GM12878 (cell line): ENCODE measurements around the gene TPRN. TPM values are rescaled to one million over a fixed set of nuclear protein-coding genes. Genes with fewer than 3 reads are reported as not detected.

ENCODE experiments used
- ATAC-seq: fragments of 200-7000 bp; cut with Tn5 transposase; 3 replicates; pipeline ENCODE4 v1.9.1; 2020; ENCODE audit warnings: mild to moderate bottlenecking, moderate library complexity
- BruUV-seq: library from RNA; stranded (reverse); fragments of 400-500 nt; replicated peaks from 2 replicates; lab custom pipeline; 2021; lab: Mats Ljungman, UMichigan
- CTCF ChIA-PET: fragments of 300-600 bp; sonication (Branson Sonifier 250); formaldehyde crosslinking; extraction: SDS; loops from one replicate; lab custom pipeline; 2021; ENCODE audit warnings: inconsistent platforms; lab: Yijun Ruan, JAX
- POLR2A ChIA-PET: fragments of 350-600 bp; formaldehyde crosslinking; extraction: SDS; loops from one replicate; lab custom pipeline; 2021; ENCODE audit warnings: inconsistent platforms; lab: Charles Lee
- RAD21 ChIA-PET: fragments of 300-600 bp; sonication (Branson Sonifier 250); formaldehyde crosslinking; loops from one replicate; lab custom pipeline; 2023; ENCODE audit warnings: antibody characterized with exemption; ENCODE audit not compliant: unreplicated experiment; lab: Charles Lee
- SMC1A ChIA-PET: fragments of 300-600 bp; sonication (Branson Sonifier 250); formaldehyde crosslinking; loops from one replicate; lab custom pipeline; 2023; ENCODE audit not compliant: unreplicated experiment, uncharacterized antibody; lab: Charles Lee
- DNase-seq: peaks from one replicate; pipeline ENCODE4 v3.0.0-alpha.2; 2011; ENCODE audit warnings: low read depth, low spot score
- FAIRE-seq: peaks from 3 replicates; lab custom pipeline; 2011; peaks lifted over from hg19 to GRCh38; lab: Jason Lieb, UNC
- H2AFZ ChIP-seq: 2 replicates; pipeline ENCODE4 v1.6.0; 2011; ENCODE audit warnings: low read depth, low read length, control low read depth; ENCODE audit not compliant: control insufficient read depth
- H3K27ac ChIP-seq: 2 replicates; pipeline ENCODE4 v1.5.1; 2011; ENCODE audit warnings: control low read depth; ENCODE audit not compliant: control insufficient read depth, insufficient read depth
- H3K27me3 ChIP-seq, 2 experiments: replicated peaks in 1 of 2; 2 replicates each; pipeline versions ENCODE4 v1.6.0 to v1.6.1; 2011; ENCODE audit warnings: low read length in 1 of 2; ENCODE audit not compliant: control insufficient read depth in 2 of 2, insufficient read depth in 2 of 2
- H3K36me3 ChIP-seq, 2 experiments: 2 replicates each; pipeline ENCODE4 v1.5.1; 2011; ENCODE audit warnings: low read length in 1 of 2; ENCODE audit not compliant: control insufficient read depth in 2 of 2, insufficient read depth in 2 of 2
- H3K4me1 ChIP-seq: 2 replicates; pipeline ENCODE4 v1.6.1; 2011; ENCODE audit warnings: mild to moderate bottlenecking, low read length, moderate library complexity, mixed read lengths; ENCODE audit not compliant: control insufficient read depth, insufficient read depth
- H3K4me2 ChIP-seq: 2 replicates; pipeline ENCODE4 v1.6.0; 2011; ENCODE audit warnings: control low read depth; ENCODE audit not compliant: control insufficient read depth, insufficient read depth
- H3K4me3 ChIP-seq: fragments of 200-600 bp; sonication (generic); 2 replicates; pipeline ENCODE4 v1.5.1; 2016
- H3K79me2 ChIP-seq: 2 replicates; pipeline ENCODE4 v1.6.0; 2011; ENCODE audit warnings: low read length; ENCODE audit not compliant: control insufficient read depth, insufficient read depth
- H3K9ac ChIP-seq: 2 replicates; pipeline ENCODE4 v1.8.0; 2011; ENCODE audit warnings: low read length, control low read depth, mixed read lengths; ENCODE audit not compliant: control insufficient read depth, insufficient read depth
- H3K9me3 ChIP-seq: replicated peaks from 3 replicates; pipeline ENCODE4 v1.5.1; 2011; ENCODE audit warnings: mild to moderate bottlenecking, low read length; ENCODE audit not compliant: control insufficient read depth, insufficient read depth
- H4K20me1 ChIP-seq: 2 replicates; pipeline ENCODE4 v1.6.0; 2011; ENCODE audit not compliant: control insufficient read depth, insufficient read depth
- CEBPB ChIP-seq, 2 experiments: fragments of 150-350 bp in 1 of 2; IDR thresholded peaks; 2 replicates each; pipeline ENCODE4 v1.6.1; 2012 to 2014; ENCODE audit warnings: low read depth in 2 of 2, low read length in 2 of 2, borderline replicate concordance in 1 of 2, inconsistent platforms in 1 of 2
- CREM ChIP-seq: IDR thresholded peaks from 2 replicates; pipeline ENCODE4 v1.6.1; 2014; ENCODE audit warnings: antibody characterized with exemption, low read depth
- HDAC2 ChIP-seq: fragments of 200-600 bp; sonication (generic); IDR thresholded peaks from 2 replicates; pipeline ENCODE4 v1.6.1; 2017
- LARP7 ChIP-seq: fragments of 450-650 bp; IDR thresholded peaks from 2 replicates; pipeline ENCODE4 v1.6.1; 2017; ENCODE audit warnings: mild to moderate bottlenecking
- MAX ChIP-seq: IDR thresholded peaks from 2 replicates; pipeline ENCODE4 v1.6.1; 2012; ENCODE audit warnings: low read depth, low read length, improper control_type of control experiment
- NR2C2 ChIP-seq: IDR thresholded peaks from 2 replicates; pipeline ENCODE4 v1.6.1; 2011; ENCODE audit warnings: borderline replicate concordance, low read depth; ENCODE audit not compliant: control insufficient read depth, insufficient read length
- POU2F2 ChIP-seq: IDR thresholded peaks from 3 replicates; pipeline ENCODE4 v1.6.1; 2011; ENCODE audit warnings: low read depth, mild to moderate bottlenecking, low read length, borderline replicate concordance
- RCOR1 ChIP-seq: conservative IDR thresholded peaks from 2 replicates; pipeline ENCODE4 v1.6.1; 2012; ENCODE audit warnings: low read depth, low read length, improper control_type of control experiment
- STAT3 ChIP-seq: IDR thresholded peaks from 2 replicates; pipeline ENCODE4 v1.6.1; 2011; ENCODE audit warnings: low read depth, low read length, improper control_type of control experiment
- TARDBP ChIP-seq: IDR thresholded peaks from 2 replicates; pipeline ENCODE4 v1.6.1; 2016; ENCODE audit warnings: borderline replicate concordance
- YY1 ChIP-seq: IDR thresholded peaks from 2 replicates; pipeline ENCODE4 v1.6.1; 2011; ENCODE audit warnings: low read depth, mild to moderate bottlenecking, low read length
- ZNF687 ChIP-seq: fragments of 450-650 bp; IDR thresholded peaks from 2 replicates; pipeline ENCODE4 v1.6.1; 2017; ENCODE audit warnings: mild to moderate bottlenecking, moderate library complexity
- WGBS: methylation state at CpG from one replicate; pipeline ENCODE4 v1.1.6; 2016; ENCODE audit warnings: low lambda C conversion rate; ENCODE audit not compliant: insufficient replicate concordance, insufficient coverage; ENCODE audit errors: missing lambda C conversion rate; 5-methylcytosine and 5-hydroxymethylcytosine counted together
- in situ Hi-C: fragments of 300-500 bp; cut with MboI; formaldehyde crosslinking; loops from 9 replicates; pipeline ENCODE4 v1.14.3; 2018; ENCODE audit warnings: mixed read lengths
- intact Hi-C: fragments of 100-400 bp; cut with micrococcal nuclease; formaldehyde crosslinking; loops from one replicate; pipeline ENCODE4 v1.14.2; 2022; ENCODE audit not compliant: unreplicated experiment
- polyA plus RNA-seq, 11 experiments: library from polyadenylated mRNA; depleted of rRNA in 4 of 11; unstranded in 6 of 11; stranded (reverse) in 5 of 11; fragments of >200 nt; fragmentation: Nextera tagmentation in 4 of 11; fragmentation: Illumina TruSeq in 1 of 11; extraction: Ambion mirVana in 4 of 11; extraction: Trizol in 1 of 11; gene quantifications; 1 replicate in 1 of 11; 2 replicates in 10 of 11; pipeline versions ENCODE4 v1.2.1 to v1.2.3, GENCODE V29; 2011 to 2016; ENCODE audit warnings: inconsistent platforms in 2 of 11, missing spikeins in 2 of 11, low read depth in 1 of 11
- total RNA-seq, 4 experiments: library from RNA; depleted of rRNA in 3 of 4; stranded (reverse); fragments of >200 nt in 3 of 4; fragmentation: Illumina TruSeq in 1 of 4; extraction: Trizol in 1 of 4; gene quantifications; 2 replicates each; pipeline versions ENCODE4 v1.2.1 to v1.2.3, GENCODE V29; 2013 to 2021

The TPRN gene
- total and polyA plus RNA-seq, 10 of the 15 experiments (the other 5 are each of a cell fraction or from before 2014, with no cell fraction given), result 0.18 to 19.5 (median 3.1) TPM

GRCh38 chr9:137164370-137165249 is 35.9 kb downstream of the TPRN start (continued):
- no peak for TF ChIP-seq CREM
- TF ChIP-seq HDAC2, result no peak
- TF ChIP-seq MAX, result no peak
- TF ChIP-seq LARP7, result no peak
- no peak for TF ChIP-seq NR2C2
- TF ChIP-seq RCOR1, result no peak

- ChIA-PET SMC1A (no interaction called here), CTCF (no interaction called here), POLR2A (no interaction called here), RAD21 (no interaction called here)
- no peaks in the 10 kb centered on the region; the same call in 2 of the 3 replicates for H3K9me3 ChIP-seq
- H3K4me3 ChIP-seq, result no peak overlapping the region
- 78% methylated on average over 22 of the region's 22 CpGs for WGBS
- H3K27ac ChIP-seq, result no peak overlapping the region
- intact Hi-C loops, result no loop called here
- peaks cover 0 to 5% of the 10 kb centered on the region in 2 experiments; a peak in 1 of 4 replicates for H3K27me3 ChIP-seq
- no peaks in the 10 kb centered on the region for H3K36me3 ChIP-seq
- H2AFZ ChIP-seq, result no peak overlapping the region
- no TSS peak for BruUV-seq
- ATAC-seq (no peak), FAIRE-seq (no peak), DNase-seq (no peak)
- no peak for TF ChIP-seq MAX
- TF ChIP-seq TARDBP, result no peak
- no peak for TF ChIP-seq STAT3
- TF ChIP-seq CEBPB (IDR thresholded peaks at IDR 0.05; ENCODE audit: borderline replicate concordance in 1 of 2, low read depth in 2 of 2, low read length in 2 of 2), result no peak
- TF ChIP-seq ZNF687, result no peak
- TF ChIP-seq YY1, result no peak
- no peak for TF ChIP-seq POU2F2
- no peak for TF ChIP-seq LARP7
- H4K20me1 ChIP-seq, result no peaks in the 10 kb centered on the region
- no peaks in the 10 kb centered on the region for H3K79me2 ChIP-seq
- H3K4me2 ChIP-seq, result no peak overlapping the region
- in situ Hi-C loops, result no loop called here
- no peak overlapping the region for H3K9ac ChIP-seq
- peaks cover 14% of the 10 kb centered on the region for H3K4me1 ChIP-seq
These were observed 36.7 kb downstream of the TPRN start for GRCh38 chr9:137163805-137164204.
